Psoas muscle (tissue), 8 donors: ENCODE data around the gene NR2C1. TPM values are rescaled to one million over a fixed set of nuclear protein-coding genes. Genes with fewer than 3 reads are reported as not detected.

Experiments
- ATAC-seq, 4 donors: fragments of 200-7000 bp; cut with Tn5 transposase; one replicate each; pipeline ENCODE4 v1.9.1; 2020; ENCODE audit warnings: moderate library complexity in 3 of 4, mild to moderate bottlenecking in 2 of 4
- DNase-seq, 2 donors: peaks; one replicate each; pipeline ENCODE4 v3.0.0-alpha.2; 2020
- H3K27ac ChIP-seq: fragments of 200-600 bp; one replicate; pipeline ENCODE4 v1.8.0; 2022
- H3K27me3 ChIP-seq, 3 donors: fragments of 200-600 bp in 1 of 3; one replicate each; pipeline versions ENCODE4 v1.6.1 to v1.8.0; 2013 to 2022; ENCODE audit warnings: low read length in 2 of 3, mild to moderate bottlenecking in 2 of 3, moderate library complexity in 1 of 3; ENCODE audit not compliant: insufficient read depth in 3 of 3
- H3K36me3 ChIP-seq, 2 donors: fragments of 200-600 bp in 1 of 2; one replicate each; pipeline versions ENCODE4 v1.6.1 to v1.8.0; 2013 to 2022; ENCODE audit warnings: low read depth in 1 of 2, mild to moderate bottlenecking in 1 of 2, moderate library complexity in 1 of 2; ENCODE audit not compliant: insufficient read depth in 1 of 2
- H3K4me1 ChIP-seq: fragments of 200-600 bp; one replicate; pipeline ENCODE4 v1.8.0; 2022
- H3K4me3 ChIP-seq: fragments of 200-600 bp; one replicate; pipeline ENCODE4 v1.8.0; 2022; ENCODE audit warnings: mild to moderate bottlenecking
- H3K9me3 ChIP-seq: fragments of 200-600 bp; one replicate; pipeline ENCODE4 v1.8.0; 2022
- CTCF ChIP-seq: fragments of 200-600 bp; IDR thresholded peaks from one replicate; pipeline ENCODE4 v1.8.0; 2022; ENCODE audit warnings: antibody characterized with exemption
- WGBS, 3 donors: extraction: QIAGEN DNeasy Blood & Tissue Kit; methylation state at CpG; one replicate each; pipeline versions ENCODE4 v1.1.6 to v1.1.7; 2013; 5-methylcytosine and 5-hydroxymethylcytosine counted together
- intact Hi-C, 2 donors: fragments of 100-400 bp; cut with DNase I; formaldehyde crosslinking; loops; one replicate each; pipeline versions ENCODE4 v1.11.0 to v1.14.2; 2022
- polyA plus RNA-seq, 3 donors: library from polyadenylated mRNA; stranded (reverse); fragments of 200-250 nt; gene quantifications; one replicate each; pipeline ENCODE4 v1.2.3, GENCODE V29; 2013
- total RNA-seq, 4 donors: library from RNA; stranded (reverse); fragmentation: NEBNext Ultra II Directional in 2 of 4; extraction: Animal tissue kit (Norgen Biotek cat#: 25700) in 2 of 4; gene quantifications; one replicate each; pipeline versions ENCODE4 v1.2.1 to v1.2.4, GENCODE V29; 2021 to 2023
- donor health status: healthy with polysubstance abuse.
- donor health status: DM: no; HTN: no; CAD: no; lungs with moderate emphysema.
- donor health status: Bipolar disorder and iron deficiency.
- donor health status: healthy.
- donor health status: DM: yes; HTN: yes; CAD: no.
- donor health status: DM: no; HTN: no; CAD: no.
- donor health status: DM: no; HTN: no; CAD: no.
- donor health status: DM: yes; HTN: yes; CAD: no.

Gene NR2C1
- total and polyA plus RNA-seq, 7 donors = 15.0 to 32.3 (median 20.5) TPM

- TF ChIP-seq CTCF = no peak
- 2 to 9% (median 6%) methylated on average over 4 of the region's 4 CpGs for WGBS, 3 donors
- Histone ChIP-seq H3K9me3 (no peaks in the 10 kb centered on the region), H3K4me1 (peaks cover 18% of the 10 kb centered on the region), H3K27ac (peak overlapping the region; percentile 70), H3K36me3 (peaks cover 0 to 7% of the 10 kb centered on the region in 2 donors), H3K27me3 (no peaks in the 10 kb centered on the region), H3K4me3 (no peak overlapping the region)
- intact Hi-C loops = no loop called here
- ATAC-seq = peak; percentile 81 to 95 (median 93)
- DNase-seq = no peak
These were observed 10.5 kb upstream of the NR2C1 start for GRCh38 chr12:95083938-95084337.

- no peak overlapping the region for H3K4me3 ChIP-seq
- H3K27me3 ChIP-seq = no peaks in the 10 kb centered on the region
- peaks cover 0 to 2% of the 10 kb centered on the region in 2 donors for H3K36me3 ChIP-seq
- peaks cover 18% of the 10 kb centered on the region for H3K4me1 ChIP-seq
- TF ChIP-seq CTCF = no peak
- H3K9me3 ChIP-seq = no peaks in the 10 kb centered on the region
- ATAC-seq (peak; percentile 49 to 72 (median 66)), DNase-seq (no peak)
- H3K27ac ChIP-seq = peak overlapping the region; percentile 70
- intact Hi-C loops = no loop called here
These were observed 10.1 kb upstream of the NR2C1 start for GRCh38 chr12:95083471-95083870.

GRCh38 chr12:95077341-95077740 is 3.9 kb upstream of the NR2C1 start:
- H3K27me3 ChIP-seq = no peaks in the 10 kb centered on the region
- no peak overlapping the region for H3K4me3 ChIP-seq
- intact Hi-C loops = no loop called here
- ATAC-seq (no peak), DNase-seq (no peak)
- no peak for TF ChIP-seq CTCF
- 32 to 48% (median 32%) methylated on average over 4 of the region's 4 CpGs for WGBS, 3 donors
- H3K27ac ChIP-seq = no peak overlapping the region
- H3K9me3 ChIP-seq = no peaks in the 10 kb centered on the region
- H3K4me1 ChIP-seq = no peaks in the 10 kb centered on the region
- H3K36me3 ChIP-seq = no peaks in the 10 kb centered on the region

- TF ChIP-seq CTCF = no peak
- no peaks in the 10 kb centered on the region for H3K27me3 ChIP-seq
- WGBS, 3 donors = 54 to 75% (median 61%) methylated on average over 5 of the region's 5 CpGs
- H3K4me1 ChIP-seq = no peaks in the 10 kb centered on the region
- no peak for DNase-seq
- H3K4me3 ChIP-seq = no peak overlapping the region
- intact Hi-C loops = loop anchor here in 1 of 2 donors (5.0 kb wide), 2 partner anchors 143 to 398 kb away; partner anchors contain the start of genes FGD6, METAP2 and VEZT
- no peak overlapping the region for H3K27ac ChIP-seq
- H3K36me3 ChIP-seq = no peaks in the 10 kb centered on the region
- H3K9me3 ChIP-seq = no peaks in the 10 kb centered on the region
- no peak for ATAC-seq
These were observed 1.3 kb upstream of the NR2C1 start for GRCh38 chr12:95074766-95075165.
